Dedifferentiated amniotic fluid mesenchymal stem cell (primary cell): Measurements from ENCODE around the gene RASSF5.
"Not testable (repeated sequence)": the region's sequence is repeated elsewhere in the genome, so short reads cannot be mapped to it uniquely, and the experiment has no call there.

ENCODE experiments used
- DNase-seq: peaks from one replicate; pipeline ENCODE4 v3.0.0-alpha.2; 2016; ENCODE audit errors: extremely low spot score

Gene RASSF5

DNA sequence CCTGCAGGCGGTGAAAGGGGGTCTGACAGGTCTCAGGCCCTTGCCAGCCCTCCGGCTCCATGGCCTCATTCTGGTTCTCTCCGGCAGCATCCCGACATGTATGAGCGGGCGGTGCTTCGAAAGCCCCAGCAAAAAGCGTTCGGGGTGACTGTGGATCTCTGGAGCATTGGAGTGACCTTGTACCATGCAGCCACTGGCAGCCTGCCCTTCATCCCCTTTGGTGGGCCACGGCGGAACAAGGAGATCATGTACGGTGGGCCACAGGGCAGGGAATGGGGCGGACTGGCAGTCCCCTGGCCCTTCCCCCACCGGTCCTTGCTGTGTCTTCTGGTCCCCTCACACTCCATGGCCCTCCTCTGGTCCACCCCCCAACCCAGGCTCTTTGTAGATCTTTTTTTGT is 30.7 kb upstream of the RASSF5 start:
- DNase-seq: no peak

DNA sequence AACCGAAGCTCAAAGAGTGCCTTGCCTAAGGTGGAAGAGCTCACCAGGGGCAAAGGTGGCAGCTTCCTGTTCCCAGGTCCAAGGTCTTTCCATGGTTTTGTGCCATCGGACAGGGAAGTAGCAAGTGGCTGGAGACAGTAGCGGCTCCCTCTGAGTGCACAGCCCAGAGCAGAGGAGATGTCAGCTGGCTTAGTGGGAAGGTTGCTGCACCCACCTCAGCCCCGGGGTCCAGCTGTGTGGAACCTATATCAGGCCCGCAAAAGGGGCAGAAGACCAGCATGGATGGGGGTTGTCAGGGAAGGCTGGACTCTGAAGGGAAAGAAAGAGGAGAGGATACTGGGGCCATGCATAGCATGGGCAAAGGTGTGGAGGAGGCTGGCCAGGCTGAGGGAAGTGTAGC is 30.2 kb upstream of the RASSF5 start:
- DNase-seq: no peak

DNA sequence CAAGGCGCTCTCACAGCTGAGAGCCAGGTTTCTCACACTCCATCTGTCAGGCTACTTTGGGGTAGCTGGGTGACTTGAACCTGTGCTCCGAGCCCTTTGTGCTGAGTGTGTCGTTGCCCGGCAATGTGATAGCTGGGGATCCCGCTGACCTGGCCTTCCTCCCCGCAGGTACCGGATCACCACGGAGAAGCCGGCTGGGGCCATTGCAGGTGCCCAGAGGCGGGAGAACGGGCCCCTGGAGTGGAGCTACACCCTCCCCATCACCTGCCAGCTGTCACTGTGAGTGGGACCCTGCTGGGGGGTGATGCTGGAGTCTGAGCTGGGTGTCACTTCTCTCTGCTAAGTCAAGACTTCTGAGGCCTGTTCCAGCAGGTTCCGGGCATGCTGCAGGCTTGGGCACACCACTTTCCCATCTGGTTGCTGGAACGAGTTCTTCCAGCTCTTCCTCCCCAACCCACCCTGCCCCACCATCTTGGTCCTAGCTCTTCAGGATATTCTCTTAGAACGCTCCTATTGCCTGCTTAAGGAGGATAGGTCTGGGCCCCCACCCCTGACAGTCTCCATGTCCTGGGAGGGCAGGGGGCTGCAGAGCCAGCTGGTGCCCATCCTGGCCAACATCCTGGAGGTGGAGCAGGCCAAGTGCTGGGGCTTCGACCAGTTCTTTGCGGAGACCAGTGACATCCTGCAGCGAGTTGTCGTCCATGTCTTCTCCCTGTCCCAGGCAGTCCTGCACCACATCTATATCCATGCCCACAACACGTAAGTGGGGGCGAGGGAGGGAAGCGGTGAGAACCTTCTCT is 29.6 kb upstream of the RASSF5 start:
- no peak for DNase-seq

DNA sequence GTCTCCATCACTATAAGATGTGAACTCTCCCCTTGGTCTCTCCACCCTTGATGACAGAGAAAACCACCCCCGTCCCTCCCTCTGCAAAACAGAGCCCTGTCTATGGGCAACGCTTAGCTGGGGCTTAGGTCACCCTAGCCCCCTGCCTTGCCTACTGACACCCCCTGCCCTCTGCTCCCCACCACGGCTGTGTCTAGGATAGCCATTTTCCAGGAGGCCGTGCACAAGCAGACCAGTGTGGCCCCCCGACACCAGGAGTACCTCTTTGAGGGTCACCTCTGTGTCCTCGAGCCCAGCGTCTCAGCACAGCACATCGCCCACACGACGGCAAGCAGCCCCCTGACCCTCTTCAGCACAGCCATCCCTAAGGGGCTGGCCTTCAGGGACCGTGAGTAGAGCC is 28.6 kb upstream of the RASSF5 start:
- no peak for DNase-seq

DNA sequence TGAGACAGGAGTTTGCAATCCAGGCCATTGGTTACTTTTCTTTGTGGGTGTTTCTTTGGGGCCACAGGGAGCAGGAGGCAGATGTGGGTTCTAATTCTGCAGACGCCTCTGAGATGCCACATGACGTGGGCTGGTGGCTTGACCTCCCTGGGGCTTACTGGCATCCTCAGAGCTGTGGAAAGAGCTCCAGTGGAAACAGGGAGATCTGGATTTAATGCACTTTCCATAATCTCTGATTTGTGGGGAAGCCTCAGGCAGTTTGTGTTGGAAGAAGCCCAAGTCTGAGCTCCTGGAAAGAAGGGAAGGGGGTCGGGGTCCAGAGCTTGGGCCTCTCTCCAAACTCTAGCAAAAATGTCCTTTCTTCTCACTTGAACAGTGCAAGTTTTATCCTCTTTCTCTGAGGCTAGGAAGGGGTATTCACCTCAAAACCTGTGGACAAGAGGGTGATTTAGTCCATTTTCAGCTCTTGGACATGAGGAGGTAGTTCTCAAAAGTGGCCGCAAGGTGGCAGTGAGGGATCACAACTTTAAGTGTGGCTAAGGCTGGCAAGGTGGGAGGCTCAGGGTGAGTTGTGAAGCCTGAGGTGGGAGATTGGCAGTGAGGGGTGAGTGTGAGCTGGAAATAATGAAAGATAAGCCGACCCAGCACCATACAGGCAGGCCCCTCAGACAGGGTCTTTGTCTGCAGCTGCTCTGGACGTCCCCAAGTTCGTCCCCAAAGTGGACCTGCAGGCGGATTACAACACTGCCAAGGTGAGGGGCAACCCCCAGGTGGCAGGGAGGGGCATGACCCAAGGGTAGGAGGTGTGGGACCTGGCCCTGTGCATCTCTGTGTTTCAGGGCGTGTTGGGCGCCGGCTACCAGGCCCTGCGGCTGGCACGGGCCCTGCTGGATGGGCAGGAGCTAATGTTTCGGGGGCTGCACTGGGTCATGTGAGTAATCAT is 27.9 kb upstream of the RASSF5 start:
- DNase-seq: peak; percentile 82

DNA sequence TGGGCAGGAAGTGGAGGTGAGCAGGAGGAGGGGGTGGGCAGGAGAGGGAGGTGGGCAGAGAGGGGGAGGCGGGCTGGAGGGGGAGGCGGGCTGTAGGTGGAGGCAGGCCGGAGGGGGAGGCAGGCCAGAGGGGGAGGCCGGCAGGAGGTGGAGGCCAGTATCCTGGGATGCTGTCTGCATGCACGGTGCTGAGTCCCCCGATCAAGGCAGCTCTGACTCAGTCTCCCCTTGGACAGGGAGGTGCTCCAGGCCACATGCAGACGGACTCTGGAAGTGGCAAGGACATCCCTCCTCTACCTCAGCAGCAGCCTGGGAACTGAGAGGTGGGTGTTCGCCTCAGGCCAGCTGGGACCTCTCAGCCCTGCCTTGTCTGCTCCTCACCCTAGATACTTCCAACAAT is 27.1 kb upstream of the RASSF5 start:
- no peak for DNase-seq

DNA sequence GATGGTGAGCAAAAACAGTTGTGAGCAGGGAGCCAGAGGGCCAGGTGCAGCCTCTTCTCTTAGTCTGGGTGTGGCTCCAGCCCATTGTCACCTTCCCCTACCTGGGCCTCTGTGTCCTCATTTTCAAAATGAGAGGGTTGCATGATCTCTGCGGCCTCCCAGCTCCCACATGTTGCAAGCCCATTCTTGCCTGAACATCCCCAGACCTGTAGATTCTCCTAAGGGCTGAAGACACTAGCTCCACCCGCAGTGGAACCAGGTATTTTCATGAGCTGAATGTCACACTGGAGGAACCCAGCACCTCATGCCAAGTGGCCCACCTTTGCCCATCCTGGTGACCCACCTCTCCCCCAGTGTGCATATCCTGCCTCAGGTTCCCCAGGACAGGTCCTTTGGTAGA is 24.7 kb upstream of the RASSF5 start:
- no peak for DNase-seq

DNA sequence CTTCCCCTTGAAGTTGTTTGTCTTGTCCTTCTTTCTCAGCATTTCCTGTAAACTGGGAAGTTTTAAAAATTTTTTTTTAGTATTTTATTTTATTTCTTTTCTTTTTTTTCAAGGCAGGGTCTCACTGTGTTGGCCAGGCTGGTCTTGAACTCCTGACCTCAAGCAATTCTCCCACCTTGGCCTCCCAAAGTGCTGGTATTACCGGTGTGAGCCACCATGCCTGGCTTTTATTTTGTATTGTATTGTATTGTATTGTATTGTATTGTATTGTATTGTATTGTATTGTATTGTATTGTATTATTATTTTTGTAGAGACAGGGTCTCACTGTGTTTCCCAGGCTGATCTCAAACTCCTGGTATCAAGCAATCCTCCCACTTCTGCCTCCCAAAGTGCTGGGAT is 23.5 kb upstream of the RASSF5 start:
- not testable (repeated sequence) for DNase-seq

DNA sequence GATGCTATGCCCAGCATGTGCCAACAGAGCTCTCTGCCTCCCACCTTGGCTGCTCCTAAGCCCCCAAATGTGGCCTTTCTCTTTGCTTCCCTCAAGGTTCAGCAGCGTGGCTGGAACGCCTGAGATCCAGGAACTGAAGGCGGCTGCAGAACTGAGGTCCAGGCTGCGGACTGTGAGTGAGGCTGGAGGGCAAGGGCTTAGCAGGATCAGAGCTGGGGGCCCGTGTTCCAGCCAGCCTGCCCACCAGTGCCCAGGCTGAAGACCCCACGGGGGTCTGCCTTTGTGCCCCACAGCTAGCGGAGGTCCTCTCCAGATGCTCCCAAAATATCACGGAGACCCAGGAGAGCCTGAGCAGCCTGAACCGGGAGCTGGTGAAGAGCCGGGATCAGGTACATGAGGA is 22.4 kb upstream of the RASSF5 start:
- DNase-seq: no peak

DNA sequence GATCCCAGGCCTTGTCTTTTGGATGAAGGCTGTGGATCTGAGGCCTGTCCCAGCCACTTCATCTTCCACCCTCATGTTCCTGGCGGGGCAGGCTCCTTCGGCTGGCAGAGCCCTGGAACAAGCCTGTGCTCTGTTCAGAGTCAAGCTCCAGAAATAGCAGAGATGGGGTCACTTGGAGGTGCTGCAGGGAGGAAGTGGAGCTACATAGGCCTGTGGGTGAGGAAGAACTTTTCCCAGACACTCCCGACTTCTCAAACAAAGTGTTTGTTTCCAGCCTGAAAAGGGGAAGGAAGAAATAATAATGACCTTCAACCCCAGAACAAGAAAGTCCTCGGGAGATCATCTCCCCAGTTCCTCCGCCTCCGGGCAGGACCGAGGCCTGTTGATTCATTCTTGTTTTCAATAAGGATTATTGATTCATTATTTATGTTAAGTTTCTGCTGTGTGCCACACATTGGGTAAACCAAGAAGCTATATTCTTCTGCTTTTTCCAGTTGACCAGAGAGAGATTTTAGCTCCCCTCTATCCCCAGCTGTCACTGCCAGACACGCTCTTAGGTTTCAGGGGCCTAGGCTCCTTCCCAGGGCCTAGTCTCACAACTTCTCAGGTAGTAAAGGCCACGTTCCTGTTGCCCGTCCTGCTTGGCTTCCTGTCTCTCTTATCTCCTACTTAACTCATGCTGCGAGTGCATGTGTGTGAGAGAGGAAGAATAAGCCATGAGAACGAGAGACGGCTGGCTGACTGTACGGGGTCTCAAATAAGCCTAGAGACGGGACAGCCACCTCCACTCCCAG is 20.1 kb upstream of the RASSF5 start:
- DNase-seq: no peak

DNA sequence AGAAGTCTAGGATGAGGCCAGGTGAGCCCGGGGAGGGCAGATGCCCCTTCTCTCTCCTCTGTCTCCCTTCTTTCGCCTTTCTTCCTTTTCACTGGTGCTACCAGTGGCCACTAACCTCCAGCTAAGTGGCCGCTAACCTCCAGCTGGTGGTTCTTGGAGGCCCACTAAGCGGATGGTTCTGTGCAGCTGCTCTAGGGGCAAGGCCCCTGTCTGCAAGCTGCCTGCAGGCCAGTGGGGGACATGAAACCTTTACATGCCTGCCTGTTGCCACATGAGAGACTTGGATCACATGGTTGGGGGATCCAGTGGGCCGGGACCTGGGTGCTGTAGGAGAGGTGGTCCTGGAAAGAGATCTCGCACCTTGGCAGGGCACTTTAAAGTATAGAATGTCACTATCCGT is 19.4 kb upstream of the RASSF5 start:
- DNase-seq: no peak

DNA sequence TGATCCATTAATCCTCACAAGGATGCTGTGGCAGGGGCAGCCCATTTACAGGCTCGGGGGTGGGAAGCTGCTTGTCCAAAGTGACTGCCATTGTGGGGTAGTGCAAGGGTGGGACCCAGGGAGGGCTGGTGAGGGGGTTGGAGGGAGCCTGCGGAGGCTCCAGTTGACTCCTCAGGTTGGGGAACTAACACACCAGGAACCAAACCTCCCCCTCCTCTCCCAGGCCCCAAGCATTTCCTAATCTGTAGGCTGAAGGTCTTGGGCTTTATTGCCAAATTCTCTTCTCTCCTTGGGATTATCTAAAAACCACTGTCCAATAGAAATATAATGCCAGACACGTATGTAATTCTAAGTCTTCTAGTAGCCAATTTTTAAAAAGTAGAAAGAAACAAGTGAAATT is 18.9 kb upstream of the RASSF5 start:
- no peak for DNase-seq

DNA sequence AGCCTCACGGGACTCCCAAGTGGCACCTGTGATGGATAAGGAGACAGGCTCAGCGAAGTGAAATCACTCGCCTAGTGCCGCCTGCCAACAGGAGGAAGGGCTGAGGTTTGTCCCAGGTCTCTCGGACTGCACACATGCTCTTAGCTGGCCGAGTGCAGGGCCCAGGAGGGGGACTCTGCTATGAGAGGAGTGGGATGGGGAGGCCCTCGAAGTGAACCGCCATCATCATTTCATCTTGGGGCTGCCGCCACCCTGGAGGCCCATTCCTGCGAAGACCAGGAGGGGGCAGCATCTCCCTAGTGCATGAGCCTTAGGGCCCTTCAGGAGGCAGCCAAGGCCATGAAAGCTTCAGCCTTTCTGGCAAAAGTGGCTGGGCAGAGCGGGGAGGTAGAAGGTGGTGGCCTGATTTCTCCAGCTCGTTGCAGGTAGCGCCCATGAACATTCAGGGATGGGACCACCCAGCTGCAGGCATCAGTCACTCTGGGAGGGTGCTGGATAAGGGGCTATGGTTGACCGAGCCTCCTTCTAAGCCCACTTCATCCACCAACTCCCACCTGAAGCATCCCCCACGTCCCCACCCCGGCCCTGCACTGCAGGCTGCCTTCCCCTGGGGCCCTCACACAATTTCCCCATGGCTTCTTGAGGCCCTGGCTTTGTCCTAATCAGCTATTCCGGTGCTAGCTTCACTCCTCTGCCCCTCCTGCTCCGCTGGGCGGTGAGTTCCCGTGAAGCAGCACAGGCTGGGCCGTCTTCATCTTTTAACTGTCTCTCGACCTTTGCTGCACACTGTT is 17.2 kb upstream of the RASSF5 start:
- peak; percentile 53 for DNase-seq

DNA sequence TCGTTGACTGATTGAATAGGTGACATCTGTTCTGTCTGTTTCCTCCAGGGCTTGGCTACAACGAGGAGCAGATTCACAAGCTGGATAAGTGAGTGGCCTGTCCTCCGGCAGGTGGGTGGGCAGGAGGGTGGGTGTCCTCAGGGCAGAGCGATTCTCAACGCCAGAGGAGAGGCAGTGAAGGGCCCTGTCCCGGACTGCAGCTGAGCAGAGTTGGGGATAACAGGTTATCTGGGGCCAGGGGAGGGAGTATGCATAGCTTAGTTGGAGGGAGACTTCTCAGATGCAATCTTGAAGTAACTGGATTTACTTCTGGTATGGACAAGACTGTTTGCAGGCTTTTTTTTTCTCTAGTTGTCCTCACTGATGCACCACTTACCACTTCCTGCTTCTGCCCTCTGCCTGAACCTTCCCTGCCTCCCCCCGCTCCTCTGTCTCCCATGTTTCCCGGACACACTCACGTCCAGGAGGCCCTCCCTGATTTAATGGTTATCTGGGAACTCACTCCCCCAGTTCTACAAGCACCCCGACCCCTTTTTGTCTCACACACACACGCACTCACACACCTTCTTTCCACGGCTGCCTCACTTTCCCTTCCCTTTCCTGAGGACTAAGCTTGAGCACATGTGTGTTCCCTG is 16.4 kb upstream of the RASSF5 start:
- DNase-seq: no peak

DNA sequence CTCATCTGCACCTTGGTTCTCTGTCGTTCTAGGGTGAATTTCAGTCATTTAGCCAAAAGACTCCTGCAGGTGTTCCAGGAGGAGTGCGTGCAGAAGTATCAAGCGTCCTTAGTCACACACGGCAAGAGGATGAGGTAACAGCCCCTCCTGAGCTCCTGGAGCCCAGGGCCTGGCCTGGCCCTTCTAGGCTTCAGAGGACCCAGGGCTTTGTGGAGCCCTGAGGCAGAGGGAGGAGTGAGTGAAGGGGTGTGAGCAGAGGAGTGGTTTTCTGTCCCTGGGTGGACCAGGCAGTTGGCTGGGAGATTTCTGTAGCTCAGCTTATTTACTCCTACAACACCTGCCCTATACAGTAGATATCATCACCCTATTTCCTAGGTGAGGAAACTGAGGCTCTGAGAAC is 15.7 kb upstream of the RASSF5 start:
- no peak for DNase-seq

DNA sequence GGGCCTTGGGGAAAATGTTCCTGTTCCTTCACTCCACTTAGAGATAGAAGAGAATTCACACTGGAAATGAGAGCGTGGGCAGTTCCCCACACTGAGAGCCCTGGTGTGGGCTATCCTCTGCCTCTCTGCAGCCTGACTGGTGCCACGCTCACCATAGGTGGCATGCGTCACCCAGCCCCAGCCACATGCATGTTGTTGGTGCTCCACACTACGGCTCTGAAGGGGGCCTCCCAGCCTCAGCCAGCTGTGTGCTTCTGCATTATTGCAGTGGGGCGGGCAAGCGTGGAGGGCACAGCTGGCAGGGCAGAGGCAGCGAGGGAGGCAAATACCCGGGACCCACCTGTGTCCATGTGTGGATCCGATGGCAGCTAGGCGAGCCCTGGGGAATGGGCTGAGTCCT is 14.7 kb upstream of the RASSF5 start:
- no peak for DNase-seq

DNA sequence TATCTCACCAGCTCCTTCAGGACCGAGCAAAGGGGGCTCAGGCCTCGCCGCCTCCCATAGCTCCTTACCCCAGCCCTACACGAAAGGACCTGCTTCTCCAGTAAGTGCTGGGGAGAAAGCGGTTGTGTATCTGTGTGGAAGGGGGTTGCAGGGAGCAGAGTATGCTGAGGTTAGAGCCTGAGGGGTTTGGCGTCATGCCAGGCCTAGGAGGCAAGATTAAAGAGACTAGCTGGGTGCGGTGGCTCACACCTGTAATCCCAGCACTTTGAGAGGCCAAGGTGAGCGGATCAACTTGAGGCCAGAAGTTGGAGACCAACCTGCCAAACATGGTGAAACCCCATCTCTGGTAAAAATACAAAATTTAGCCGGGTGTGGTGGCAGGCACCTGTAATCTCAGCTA is 14.1 kb upstream of the RASSF5 start:
- no peak for DNase-seq

DNA sequence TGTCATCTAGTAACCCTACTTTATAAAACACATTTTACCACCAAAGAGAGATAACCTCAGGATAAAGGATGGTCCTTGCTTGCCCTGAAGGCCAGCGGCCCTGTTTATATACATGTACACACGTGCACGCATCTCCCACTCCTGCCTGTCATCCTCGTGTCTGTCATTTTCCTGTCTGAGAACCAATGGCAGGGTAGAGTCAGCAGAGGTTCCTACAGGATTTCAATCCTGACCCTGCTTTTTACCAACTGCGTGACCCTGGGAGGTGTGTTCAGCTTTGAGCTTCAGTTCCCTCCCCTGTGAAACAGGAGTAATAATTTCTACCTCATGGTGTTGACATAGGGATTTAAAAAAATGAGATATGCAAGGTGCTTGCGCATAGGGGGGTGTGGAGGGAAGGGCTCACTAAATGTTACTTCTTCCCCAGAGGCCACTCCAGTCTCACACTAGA is 12.3 kb upstream of the RASSF5 start:
- no peak for DNase-seq

DNA sequence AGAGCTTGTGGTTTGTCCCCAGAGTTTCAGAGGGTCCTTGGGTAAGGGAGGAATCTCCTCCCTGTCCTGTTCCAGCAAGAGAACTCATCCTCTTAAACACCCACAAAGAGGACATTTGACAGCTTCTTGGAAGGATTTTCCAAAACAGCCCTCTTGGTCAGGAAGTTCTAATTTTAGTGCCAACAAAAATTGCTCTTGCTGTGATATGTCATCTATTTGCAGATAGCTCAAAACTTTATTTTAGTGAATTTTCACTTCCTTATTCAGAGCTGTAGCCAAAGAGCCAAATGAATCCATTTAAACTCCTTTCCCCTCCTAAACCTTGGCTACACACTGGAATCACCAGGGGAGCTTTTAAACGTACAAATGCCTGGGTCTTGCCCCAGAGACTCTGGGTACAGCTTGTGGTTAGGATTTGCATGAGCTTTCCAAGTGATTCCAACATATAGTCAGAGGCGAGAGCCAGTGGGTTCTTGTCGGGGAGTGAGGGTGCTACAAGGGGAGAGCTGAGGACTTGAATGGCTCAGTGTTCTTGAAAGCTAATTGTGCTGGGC is 11.8 kb upstream of the RASSF5 start:
- DNase-seq: no peak

DNA sequence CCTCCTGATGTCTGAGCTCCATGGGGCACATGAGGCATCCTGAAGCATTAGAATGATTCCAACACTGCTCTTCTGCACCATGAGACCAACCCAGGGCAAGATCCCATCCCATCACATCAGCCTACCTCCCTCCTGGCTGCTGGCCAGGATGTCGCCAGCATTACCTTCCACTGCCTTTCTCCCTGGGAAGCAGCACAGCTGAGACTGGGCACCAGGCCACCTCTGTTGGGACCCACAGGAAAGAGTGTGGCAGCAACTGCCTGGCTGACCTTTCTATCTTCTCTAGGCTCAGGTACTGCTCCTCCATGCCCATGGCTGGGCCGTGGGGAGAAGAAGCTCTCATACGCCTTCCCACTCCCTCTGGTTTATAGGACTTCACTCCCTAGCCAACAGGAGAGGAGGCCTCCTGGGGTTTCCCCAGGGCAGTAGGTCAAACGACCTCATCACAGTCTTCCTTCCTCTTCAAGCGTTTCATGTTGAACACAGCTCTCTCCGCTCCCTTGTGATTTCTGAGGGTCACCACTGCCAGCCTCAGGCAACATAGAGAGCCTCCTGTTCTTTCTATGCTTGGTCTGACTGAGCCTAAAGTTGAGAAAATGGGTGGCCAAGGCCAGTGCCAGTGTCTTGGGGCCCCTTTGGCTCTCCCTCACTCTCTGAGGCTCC is 11.1 kb upstream of the RASSF5 start:
- no peak for DNase-seq
